ENCODE measurements around the gene MAGOHB. TPM values are rescaled to one million over a fixed set of nuclear protein-coding genes. Genes with fewer than 3 reads are reported as not detected.

The MAGOHB gene
- total and polyA plus RNA-seq, 8 donors, result 23.6 to 45.2 (median 40.2) TPM

- TF ChIP-seq CTCF (IDR thresholded peaks at IDR 0.05), result no peak
- Histone ChIP-seq H3K36me3 (no peaks in the 10 kb centered on the region), H3K4me3 (no peak overlapping the region), H3K4me1 (no peaks in the 10 kb centered on the region), H3K9me3 (no peaks in the 10 kb centered on the region), H3K27ac (no peak overlapping the region), H3K27me3 (no peaks in the 10 kb centered on the region)
- intact Hi-C loops (cut with DNase I), result no loop called here
- no peak for DNase-seq
- ATAC-seq, result no peak
Measured at GRCh38 chr12:10635306-10635705, 21.9 kb upstream of the MAGOHB start.

GRCh38 chr12:10634427-10634826, 21.0 kb upstream of the MAGOHB start:
- ATAC-seq, result no peak
- TF ChIP-seq CTCF (IDR thresholded peaks at IDR 0.05), result no peak
- intact Hi-C loops (cut with DNase I), result no loop called here

GRCh38 chr12:10633541-10633940, 20.1 kb upstream of the MAGOHB start:
- no peak for ATAC-seq
- H3K27ac ChIP-seq, result no peak overlapping the region
- intact Hi-C loops (cut with DNase I), result no loop called here

More at GRCh38 chr12:10634427-10634826, 21.0 kb upstream of the MAGOHB start:
- no peak overlapping the region for H3K27ac ChIP-seq
- H3K27me3 ChIP-seq, result no peaks in the 10 kb centered on the region
- DNase-seq, result no peak
- H3K4me1 ChIP-seq, result no peaks in the 10 kb centered on the region
- no peak overlapping the region for H3K4me3 ChIP-seq
- H3K9me3 ChIP-seq, result no peaks in the 10 kb centered on the region
- H3K36me3 ChIP-seq, result no peaks in the 10 kb centered on the region

GRCh38 chr12:10632226-10632625, 18.8 kb upstream of the MAGOHB start:
- Histone ChIP-seq H3K27me3 (no peaks in the 10 kb centered on the region), H3K4me1 (no peaks in the 10 kb centered on the region), H3K9me3 (no peaks in the 10 kb centered on the region), H3K36me3 (no peaks in the 10 kb centered on the region), H3K27ac (no peak overlapping the region), H3K4me3 (no peak overlapping the region)
- DNase-seq (no peak), ATAC-seq (no peak)
- TF ChIP-seq CTCF (IDR thresholded peaks at IDR 0.05), result no peak
- intact Hi-C loops (cut with DNase I), result no loop called here

More at GRCh38 chr12:10633541-10633940, 20.1 kb upstream of the MAGOHB start:
- H3K4me1 ChIP-seq, result no peaks in the 10 kb centered on the region
- no peak for TF ChIP-seq CTCF (IDR thresholded peaks at IDR 0.05)
- no peak for DNase-seq
- H3K4me3 ChIP-seq, result no peak overlapping the region
- no peaks in the 10 kb centered on the region for H3K27me3 ChIP-seq
- no peaks in the 10 kb centered on the region for H3K36me3 ChIP-seq
- H3K9me3 ChIP-seq, result no peaks in the 10 kb centered on the region

- H3K9me3 ChIP-seq, result no peaks in the 10 kb centered on the region
- DNase-seq, result no peak
- no peak overlapping the region for H3K4me3 ChIP-seq
- H3K36me3 ChIP-seq, result no peaks in the 10 kb centered on the region
- H3K4me1 ChIP-seq, result no peaks in the 10 kb centered on the region
- intact Hi-C loops (cut with DNase I), result no loop called here
- TF ChIP-seq CTCF (IDR thresholded peaks at IDR 0.05), result no peak
- H3K27me3 ChIP-seq, result no peaks in the 10 kb centered on the region
- no peak overlapping the region for H3K27ac ChIP-seq
- no peak for ATAC-seq
Measured at GRCh38 chr12:10624605-10625004, 11.2 kb upstream of the MAGOHB start.
